Smooth muscle cell (in vitro differentiated cells): ENCODE results near the gene MED27. TPM values are rescaled to one million over a fixed set of nuclear protein-coding genes. Genes with fewer than 3 reads are reported as not detected.

ENCODE experiments used
- DNase-seq: peaks from one replicate; lab custom pipeline; 2025; ENCODE audit not compliant: unreplicated experiment; lab: John Stamatoyannopoulos, UW
- H2AFZ ChIP-seq: fragments of 200-600 bp; sonication (generic); 2 replicates; pipeline ENCODE4 v1.6.0; 2016; ENCODE audit warnings: antibody characterized with exemption, low read depth, mild to moderate bottlenecking
- H3F3A ChIP-seq: fragments of 200-600 bp; sonication (generic); 2 replicates; pipeline ENCODE4 v1.6.0; 2017; ENCODE audit warnings: antibody characterized with exemption, low read depth
- H3K27ac ChIP-seq: fragments of 200-600 bp; sonication (generic); 2 replicates; pipeline ENCODE4 v1.5.1; 2016; ENCODE audit warnings: low read depth, mild to moderate bottlenecking
- H3K27me3 ChIP-seq: fragments of 200-600 bp; sonication (generic); 2 replicates; pipeline ENCODE4 v1.6.1; 2016; ENCODE audit warnings: low read depth, mild to moderate bottlenecking
- H3K36me3 ChIP-seq: fragments of 200-600 bp; sonication (generic); 2 replicates; pipeline ENCODE4 v1.5.1; 2016; ENCODE audit warnings: low read depth
- H3K4me1 ChIP-seq: fragments of 200-600 bp; sonication (generic); 2 replicates; pipeline ENCODE4 v1.5.1; 2016; ENCODE audit warnings: low read depth
- H3K4me2 ChIP-seq: fragments of 200-600 bp; sonication (generic); 2 replicates; pipeline ENCODE4 v1.6.0; 2016; ENCODE audit warnings: mild to moderate bottlenecking
- H3K4me3 ChIP-seq: fragments of 200-600 bp; sonication (generic); 2 replicates; pipeline ENCODE4 v1.5.1; 2016; ENCODE audit warnings: mild to moderate bottlenecking
- H3K79me2 ChIP-seq: fragments of 200-600 bp; sonication (generic); 2 replicates; pipeline ENCODE4 v1.6.0; 2016; ENCODE audit warnings: low read depth, mild to moderate bottlenecking
- H3K9ac ChIP-seq: fragments of 200-600 bp; sonication (generic); 2 replicates; pipeline ENCODE4 v1.6.0; 2016; ENCODE audit warnings: low read depth
- H3K9me3 ChIP-seq: fragments of 200-600 bp; sonication (generic); replicated peaks from 2 replicates; pipeline ENCODE4 v1.5.1; 2016; ENCODE audit warnings: low read depth
- H4K20me1 ChIP-seq: fragments of 200-600 bp; sonication (generic); 2 replicates; pipeline ENCODE4 v1.6.0; 2016; ENCODE audit warnings: low read depth
- WGBS: methylation state at CpG from one replicate; pipeline ENCODE4 v1.1.7; 2016; ENCODE audit warnings: low lambda C conversion rate; 5-methylcytosine and 5-hydroxymethylcytosine counted together
- polyA plus RNA-seq: library from polyadenylated mRNA; unstranded; fragments of >200 nt; fragmentation: Nextera tagmentation; extraction: Ambion mirVana; gene quantifications from 2 replicates; pipeline ENCODE4 v1.2.1, GENCODE V29; 2016
- total RNA-seq: library from RNA; depleted of rRNA; stranded (reverse); fragments of >200 nt; gene quantifications from 2 replicates; pipeline ENCODE4 v1.2.3, GENCODE V29; 2014
- TF ChIP-seq, protein P1 (sequence below): fragments of 200-600 bp; sonication (generic); IDR thresholded peaks from 2 replicates; pipeline ENCODE4 v1.5.1; 2017; ENCODE audit warnings: borderline replicate concordance, mild to moderate bottlenecking, antibody characterized with exemption; ENCODE audit not compliant: insufficient read depth, poor library complexity, severe bottlenecking

MED27 gene
- total and polyA plus RNA-seq, 2 experiments from 2014 or later: 24.0 to 50.0 TPM

- Histone ChIP-seq H3K36me3 (no peaks in the 10 kb centered on the region), H3K27ac (no peak overlapping the region), H3K79me2 (no peaks in the 10 kb centered on the region), H3K4me1 (peaks cover 6% of the 10 kb centered on the region), H3K4me3 (no peak overlapping the region), H2AFZ (no peak overlapping the region), H3K9ac (no peak overlapping the region), H3F3A (no peaks in the 10 kb centered on the region), H3K27me3 (no peaks in the 10 kb centered on the region), H4K20me1 (peaks cover 70% of the 10 kb centered on the region), H3K9me3 (no peaks in the 10 kb centered on the region), H3K4me2 (no peak overlapping the region)
- TF ChIP-seq, protein P1, sequence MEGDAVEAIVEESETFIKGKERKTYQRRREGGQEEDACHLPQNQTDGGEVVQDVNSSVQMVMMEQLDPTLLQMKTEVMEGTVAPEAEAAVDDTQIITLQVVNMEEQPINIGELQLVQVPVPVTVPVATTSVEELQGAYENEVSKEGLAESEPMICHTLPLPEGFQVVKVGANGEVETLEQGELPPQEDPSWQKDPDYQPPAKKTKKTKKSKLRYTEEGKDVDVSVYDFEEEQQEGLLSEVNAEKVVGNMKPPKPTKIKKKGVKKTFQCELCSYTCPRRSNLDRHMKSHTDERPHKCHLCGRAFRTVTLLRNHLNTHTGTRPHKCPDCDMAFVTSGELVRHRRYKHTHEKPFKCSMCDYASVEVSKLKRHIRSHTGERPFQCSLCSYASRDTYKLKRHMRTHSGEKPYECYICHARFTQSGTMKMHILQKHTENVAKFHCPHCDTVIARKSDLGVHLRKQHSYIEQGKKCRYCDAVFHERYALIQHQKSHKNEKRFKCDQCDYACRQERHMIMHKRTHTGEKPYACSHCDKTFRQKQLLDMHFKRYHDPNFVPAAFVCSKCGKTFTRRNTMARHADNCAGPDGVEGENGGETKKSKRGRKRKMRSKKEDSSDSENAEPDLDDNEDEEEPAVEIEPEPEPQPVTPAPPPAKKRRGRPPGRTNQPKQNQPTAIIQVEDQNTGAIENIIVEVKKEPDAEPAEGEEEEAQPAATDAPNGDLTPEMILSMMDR: no peak
- no peak for DNase-seq
- 95% methylated on average over 12 of the region's 12 CpGs for WGBS
Observed at GRCh38 chr9:131963072-131964030, 116.3 kb downstream of the MED27 start.

- 84% methylated on average over 6 of the region's 6 CpGs for WGBS
- no peak overlapping the region for H3K27ac ChIP-seq
Observed at GRCh38 chr9:131961496-131961880, 118.2 kb downstream of the MED27 start.

GRCh38 chr9:131960851-131961495 lies 118.7 kb downstream of the MED27 start:
- WGBS: 58% methylated on average over 12 of the region's 12 CpGs
- H3K79me2 ChIP-seq: no peaks in the 10 kb centered on the region
- TF ChIP-seq, protein P1: no peak
- H3K4me1 ChIP-seq: peaks cover 6% of the 10 kb centered on the region
- H3K27ac ChIP-seq: no peak overlapping the region
- H3K4me2 ChIP-seq: no peak overlapping the region
- no peaks in the 10 kb centered on the region for H3K36me3 ChIP-seq
- no peak for DNase-seq
- no peaks in the 10 kb centered on the region for H3K27me3 ChIP-seq
- no peak overlapping the region for H2AFZ ChIP-seq
- H4K20me1 ChIP-seq: peaks cover 62% of the 10 kb centered on the region
- no peaks in the 10 kb centered on the region for H3K9me3 ChIP-seq
- no peak overlapping the region for H3K4me3 ChIP-seq
- H3K9ac ChIP-seq: no peak overlapping the region
- no peaks in the 10 kb centered on the region for H3F3A ChIP-seq

More at GRCh38 chr9:131961496-131961880, 118.2 kb downstream of the MED27 start:
- Histone ChIP-seq H3K4me3 (no peak overlapping the region), H3K27me3 (no peaks in the 10 kb centered on the region), H4K20me1 (peaks cover 64% of the 10 kb centered on the region), H3K4me1 (peaks cover 6% of the 10 kb centered on the region), H3K4me2 (no peak overlapping the region), H3K36me3 (no peaks in the 10 kb centered on the region), H3K79me2 (no peaks in the 10 kb centered on the region), H3K9ac (no peak overlapping the region), H3K9me3 (no peaks in the 10 kb centered on the region), H2AFZ (no peak overlapping the region), H3F3A (no peaks in the 10 kb centered on the region)
- TF ChIP-seq, protein P1: no peak
- no peak for DNase-seq
